PC-3 (cell line): ENCODE results near the gene ZIC2. TPM values are rescaled to one million over a fixed set of nuclear protein-coding genes. Genes with fewer than 3 reads are reported as not detected.

Source experiments
- ATAC-seq: fragments of 200-7000 bp; cut with Tn5 transposase; 2 replicates; pipeline ENCODE4 v1.9.1; 2020; ENCODE audit warnings: mild to moderate bottlenecking, moderate library complexity
- BruUV-seq: library from RNA; stranded (reverse); fragments of 400-500 nt; replicated peaks from 2 replicates; lab custom pipeline; 2021; lab: Mats Ljungman, UMichigan
- CTCF ChIA-PET: fragments of 300-600 bp; sonication (Branson Sonifier 250); formaldehyde crosslinking; loops from one replicate; lab custom pipeline; 2022; ENCODE audit warnings: antibody characterized with exemption; lab: Charles Lee
- POLR2A ChIA-PET: fragments of 300-600 bp; sonication (Branson Sonifier 250); formaldehyde crosslinking; loops from one replicate; lab custom pipeline; 2022; ENCODE audit warnings: antibody characterized with exemption; ENCODE audit not compliant: unreplicated experiment; lab: Charles Lee
- DNase-seq: peaks from one replicate; pipeline ENCODE4 v3.0.0-alpha.2; 2015
- H2AFZ ChIP-seq: fragments of 300-600 bp; sonication (generic); 2 replicates; pipeline ENCODE4 v1.6.0; 2016; ENCODE audit warnings: antibody characterized with exemption, low read length
- H3F3A ChIP-seq: fragments of 300-600 bp; sonication (generic); one replicate; pipeline ENCODE4 v1.6.0; 2017; ENCODE audit warnings: antibody characterized with exemption, low read length, control low read depth, mild to moderate bottlenecking; ENCODE audit not compliant: unreplicated experiment
- H3K27ac ChIP-seq: fragments of 300-600 bp; sonication (generic); 2 replicates; pipeline ENCODE4 v1.5.1; 2016; ENCODE audit warnings: mild to moderate bottlenecking, low read length
- H3K27me3 ChIP-seq: fragments of 300-600 bp; sonication (generic); 2 replicates; pipeline ENCODE4 v1.6.1; 2016; ENCODE audit warnings: low read length, mixed read lengths
- H3K36me3 ChIP-seq: fragments of 300-600 bp; sonication (generic); 2 replicates; pipeline ENCODE4 v1.6.1; 2016; ENCODE audit warnings: low read depth, mixed run types, low read length, mixed read lengths
- H3K4me1 ChIP-seq: fragments of 300-600 bp; sonication (generic); 2 replicates; pipeline ENCODE4 v1.5.1; 2016; ENCODE audit warnings: low read length; ENCODE audit not compliant: insufficient read depth
- H3K4me2 ChIP-seq: fragments of 300-600 bp; sonication (generic); 2 replicates; pipeline ENCODE4 v1.6.0; 2016; ENCODE audit warnings: low read length
- H3K4me3 ChIP-seq: fragments of 300-600 bp; sonication (generic); 2 replicates; pipeline ENCODE4 v1.5.1; 2016; ENCODE audit warnings: mild to moderate bottlenecking, low read length, mixed read lengths
- H3K79me2 ChIP-seq: fragments of 300-600 bp; sonication (generic); 2 replicates; pipeline ENCODE4 v1.6.1; 2017; ENCODE audit warnings: low read length, mixed read lengths
- H3K9ac ChIP-seq: fragments of 300-600 bp; sonication (generic); 2 replicates; pipeline ENCODE4 v1.6.0; 2016; ENCODE audit warnings: mild to moderate bottlenecking, low read length
- H3K9me2 ChIP-seq: fragments of 300-600 bp; sonication (generic); replicated peaks from 2 replicates; pipeline ENCODE4 v1.6.1; 2016; ENCODE audit warnings: mixed run types, low read length, mixed read lengths
- H3K9me3 ChIP-seq: fragments of 300-600 bp; sonication (generic); 2 replicates; pipeline ENCODE4 v1.6.1; 2016; ENCODE audit warnings: low read length, mixed read lengths
- H4K20me1 ChIP-seq: fragments of 300-600 bp; sonication (generic); 2 replicates; pipeline ENCODE4 v1.6.1; 2016; ENCODE audit warnings: low read length, mixed read lengths
- CTCF ChIP-seq: fragments of 300-600 bp; sonication (generic); conservative IDR thresholded peaks from 2 replicates; pipeline ENCODE4 v1.5.1; 2017; ENCODE audit warnings: antibody characterized with exemption, low read depth, mild to moderate bottlenecking, low read length
- EZH2 ChIP-seq: fragments of 300-600 bp; sonication (generic); IDR thresholded peaks from one replicate; pipeline ENCODE4 v1.6.1; 2017; ENCODE audit warnings: antibody characterized with exemption, mild to moderate bottlenecking, low read length; ENCODE audit not compliant: unreplicated experiment
- EZH2phosphoT487 ChIP-seq: fragments of 300-600 bp; sonication (generic); IDR thresholded peaks from 2 replicates; pipeline ENCODE4 v1.6.1; 2018; ENCODE audit warnings: mild to moderate bottlenecking, antibody characterized with exemption, low read length, borderline replicate concordance
- intact Hi-C: fragments of 100-400 bp; cut with micrococcal nuclease; formaldehyde crosslinking; loops from 2 replicates; pipeline ENCODE4 v1.9.0; 2023
- total RNA-seq: library from RNA; depleted of rRNA; stranded (reverse); fragments of >200 nt; gene quantifications from 2 replicates; pipeline ENCODE4 v1.2.3, GENCODE V29; 2014

ZIC2 gene
- total RNA-seq, 1 experiment from 2014 or later = not detected

GRCh38 chr13:99967869-99968520, 13.6 kb upstream of the ZIC2 start:
- CTCF ChIA-PET = no interaction called here
- POLR2A ChIA-PET = no interaction called here
- Histone ChIP-seq H3K79me2 (no peaks in the 10 kb centered on the region), H3K27me3 (peaks cover 63% of the 10 kb centered on the region), H2AFZ (no peak overlapping the region), H3K9ac (no peak overlapping the region), H4K20me1 (no peaks in the 10 kb centered on the region), H3F3A (no peaks in the 10 kb centered on the region), H3K9me2 (no peaks in the 10 kb centered on the region), H3K36me3 (no peaks in the 10 kb centered on the region), H3K9me3 (no peaks in the 10 kb centered on the region), H3K27ac (no peak overlapping the region), H3K4me2 (peak overlapping the region; percentile 57; the same call in 1 of the 2 replicates), H3K4me3 (peak overlapping the region; percentile 27; the same call in 1 of the 2 replicates), H3K4me1 (no peaks in the 10 kb centered on the region)
- BruUV-seq = no TSS peak
- intact Hi-C loops = no loop called here
- no peak for ATAC-seq
- no peak for DNase-seq
- no peak for TF ChIP-seq EZH2phosphoT487
- no peak for TF ChIP-seq EZH2

- Histone ChIP-seq H3K9ac (no peak overlapping the region), H3K4me2 (peak overlapping the region; percentile 57), H3K27me3 (peaks cover 68% of the 10 kb centered on the region), H2AFZ (no peak overlapping the region), H3K9me3 (no peaks in the 10 kb centered on the region), H3K9me2 (no peaks in the 10 kb centered on the region), H3K4me3 (peak overlapping the region; percentile 27; the same call in 1 of the 2 replicates), H3K79me2 (no peaks in the 10 kb centered on the region), H3F3A (no peaks in the 10 kb centered on the region), H4K20me1 (no peaks in the 10 kb centered on the region), H3K36me3 (no peaks in the 10 kb centered on the region), H3K27ac (no peak overlapping the region), H3K4me1 (no peaks in the 10 kb centered on the region)
- TF ChIP-seq CTCF (no peak), EZH2phosphoT487 (no peak), EZH2 (no peak)
- intact Hi-C loops = no loop called here
- peak; percentile 35; the same call in 1 of the 2 replicates for ATAC-seq
- ChIA-PET POLR2A (no interaction called here), CTCF (no interaction called here)
- no TSS peak for BruUV-seq
- DNase-seq = no peak
Observed at GRCh38 chr13:99968521-99969452, 12.8 kb upstream of the ZIC2 start.

GRCh38 chr13:99969453-99969918, 12.1 kb upstream of the ZIC2 start:
- Histone ChIP-seq H3K27me3 (peaks cover 68% of the 10 kb centered on the region), H3K79me2 (no peaks in the 10 kb centered on the region), H3F3A (no peaks in the 10 kb centered on the region), H3K4me3 (no peak overlapping the region), H3K9me2 (no peaks in the 10 kb centered on the region), H3K9ac (no peak overlapping the region), H4K20me1 (no peaks in the 10 kb centered on the region), H3K9me3 (no peaks in the 10 kb centered on the region), H2AFZ (no peak overlapping the region), H3K4me2 (no peak overlapping the region), H3K4me1 (no peaks in the 10 kb centered on the region), H3K27ac (no peak overlapping the region), H3K36me3 (no peaks in the 10 kb centered on the region)
- ChIA-PET POLR2A (no interaction called here), CTCF (no interaction called here)
- ATAC-seq (no peak), DNase-seq (no peak)
- intact Hi-C loops = no loop called here
- TF ChIP-seq EZH2 = no peak
- no peak for TF ChIP-seq EZH2phosphoT487
- no peak for TF ChIP-seq CTCF
- no TSS peak for BruUV-seq
